Mammary epithelial cell (primary cell): Measurements from ENCODE around the gene FAM13A.

Source experiments
- EZH2 ChIP-seq: IDR thresholded peaks from 2 replicates; pipeline ENCODE4 v1.6.1; 2012; ENCODE audit warnings: low read length, inconsistent platforms, borderline replicate concordance
- TF ChIP-seq, protein P1 (sequence below), 2 donors: IDR thresholded peaks in 1 of 2; conservative IDR thresholded peaks in 1 of 2; 2 replicates each; pipeline ENCODE4 v1.5.1; 2011 to 2012; ENCODE audit warnings: inconsistent platforms in 2 of 2, low read length in 2 of 2, mild to moderate bottlenecking in 2 of 2, control low read depth in 1 of 2, low read depth in 1 of 2; ENCODE audit not compliant: insufficient read depth in 1 of 2; ENCODE audit errors: extremely low read depth in 1 of 2

DNA sequence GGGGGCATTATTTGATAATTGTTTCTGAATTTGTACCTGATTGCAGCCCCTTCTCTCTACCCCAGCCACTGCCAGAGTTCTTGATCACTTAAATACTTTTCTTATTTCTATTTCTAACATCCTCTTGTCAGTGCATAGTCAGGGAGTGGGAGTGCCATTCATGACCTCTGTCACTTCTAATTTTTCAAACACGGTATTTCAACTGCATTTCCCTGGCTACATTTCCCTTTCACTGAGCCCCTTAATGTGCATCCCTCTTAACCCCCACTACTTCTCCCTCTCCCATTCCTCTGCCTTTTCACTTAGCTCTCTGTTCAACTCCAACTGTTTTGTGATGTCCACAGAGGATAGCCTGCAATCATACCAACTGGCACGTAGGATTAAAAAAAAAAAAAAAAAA, 231.1 kb downstream of the FAM13A start:
- TF ChIP-seq, protein P1, sequence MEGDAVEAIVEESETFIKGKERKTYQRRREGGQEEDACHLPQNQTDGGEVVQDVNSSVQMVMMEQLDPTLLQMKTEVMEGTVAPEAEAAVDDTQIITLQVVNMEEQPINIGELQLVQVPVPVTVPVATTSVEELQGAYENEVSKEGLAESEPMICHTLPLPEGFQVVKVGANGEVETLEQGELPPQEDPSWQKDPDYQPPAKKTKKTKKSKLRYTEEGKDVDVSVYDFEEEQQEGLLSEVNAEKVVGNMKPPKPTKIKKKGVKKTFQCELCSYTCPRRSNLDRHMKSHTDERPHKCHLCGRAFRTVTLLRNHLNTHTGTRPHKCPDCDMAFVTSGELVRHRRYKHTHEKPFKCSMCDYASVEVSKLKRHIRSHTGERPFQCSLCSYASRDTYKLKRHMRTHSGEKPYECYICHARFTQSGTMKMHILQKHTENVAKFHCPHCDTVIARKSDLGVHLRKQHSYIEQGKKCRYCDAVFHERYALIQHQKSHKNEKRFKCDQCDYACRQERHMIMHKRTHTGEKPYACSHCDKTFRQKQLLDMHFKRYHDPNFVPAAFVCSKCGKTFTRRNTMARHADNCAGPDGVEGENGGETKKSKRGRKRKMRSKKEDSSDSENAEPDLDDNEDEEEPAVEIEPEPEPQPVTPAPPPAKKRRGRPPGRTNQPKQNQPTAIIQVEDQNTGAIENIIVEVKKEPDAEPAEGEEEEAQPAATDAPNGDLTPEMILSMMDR (conservative IDR thresholded peaks at IDR 0.05 in 1 of 2, IDR thresholded peaks at IDR 0.05 in 1 of 2; ENCODE audit: extremely low read depth in 1 of 2, insufficient read depth in 1 of 2, low read depth in 1 of 2, low read length in 2 of 2) = no peak
- no peak for TF ChIP-seq EZH2
